ENCODE data around the gene LUM.
"Not testable (repeated sequence)": the region's sequence is repeated elsewhere in the genome, so short reads cannot be mapped to it uniquely, and the experiment has no call there.

The LUM gene

GRCh38 chr12:91109581-91110310 is 1.5 kb downstream of the LUM start:
- no peak for DNase-seq (ENCODE audit: low read depth, low spot score)

DNA sequence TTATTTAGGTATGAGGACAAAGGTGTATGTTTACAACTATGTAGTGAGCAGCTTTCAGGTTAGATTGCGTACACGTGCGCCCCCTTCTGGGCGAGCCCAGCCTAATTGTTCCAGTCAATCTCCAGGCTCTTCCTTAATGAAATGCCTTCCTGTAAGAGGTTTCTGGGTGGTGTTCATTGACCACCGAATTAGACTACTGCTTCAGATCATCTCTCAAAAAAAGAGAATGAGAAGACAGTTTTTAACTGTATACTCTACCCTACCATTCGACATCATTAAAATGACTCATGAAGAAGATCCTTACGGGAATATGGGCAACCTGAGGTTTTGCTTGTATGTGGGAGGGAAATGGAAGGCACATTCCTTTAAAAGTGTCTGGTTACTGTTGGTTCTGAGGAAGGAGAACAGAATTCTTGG is 2.1 kb downstream of the LUM start:
- peak; percentile 92 for DNase-seq (ENCODE audit: low read depth, low spot score)

- no peak for DNase-seq (ENCODE audit: low read depth, low spot score)
Measured at GRCh38 chr12:91108196-91108755, 3.0 kb downstream of the LUM start.

GRCh38 chr12:91106283-91106682 is 5.0 kb downstream of the LUM start:
- DNase-seq (ENCODE audit: low read depth, low spot score), result no peak

DNA sequence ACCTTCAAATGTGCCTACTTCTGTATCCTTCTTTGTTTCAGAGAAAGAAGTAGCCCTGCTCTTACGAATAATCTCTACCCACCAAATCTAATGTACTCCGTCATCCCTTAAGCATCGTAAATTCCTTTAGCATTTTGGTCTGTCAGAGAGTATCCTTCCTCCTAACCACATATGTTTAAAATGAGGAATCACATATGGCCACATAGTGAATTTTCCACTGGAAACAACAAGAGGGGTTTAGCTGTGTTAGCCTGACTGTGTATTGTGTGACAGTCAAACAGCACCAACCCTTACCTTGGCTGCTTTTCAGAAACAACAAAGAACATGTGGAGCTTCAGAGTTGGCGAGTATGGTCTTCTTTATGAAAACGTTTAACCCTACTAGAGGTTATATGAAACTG is 5.5 kb downstream of the LUM start:
- no peak for DNase-seq (ENCODE audit: low read depth, low spot score)

DNA sequence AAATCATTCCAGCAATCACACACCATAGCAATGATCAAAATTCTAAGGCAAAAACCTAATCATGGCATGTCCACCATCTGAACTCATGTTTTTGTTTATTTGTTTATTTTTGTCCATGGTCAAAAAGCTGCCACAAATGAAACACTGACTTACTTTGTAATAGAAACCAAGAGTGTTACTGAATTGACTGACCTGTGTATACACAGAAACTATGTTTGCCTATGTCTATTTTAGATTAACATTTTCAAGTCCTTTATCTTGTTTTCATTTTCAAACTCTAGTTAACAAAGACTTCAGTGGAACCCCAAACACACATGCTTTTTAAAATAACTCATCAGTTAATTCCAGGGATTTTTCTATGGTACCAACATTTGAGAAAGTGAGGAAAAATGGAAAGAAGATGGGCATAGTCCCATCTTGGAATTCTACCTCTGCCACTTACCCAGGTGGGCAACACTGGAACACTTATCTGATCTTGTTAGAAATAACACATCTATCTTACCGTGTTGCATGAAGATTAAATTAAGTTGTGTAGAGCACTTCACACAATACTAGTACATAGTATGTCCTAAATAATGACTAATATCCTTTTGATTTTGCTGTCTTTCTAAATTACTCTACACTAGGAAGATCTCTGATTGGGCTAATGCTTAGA is 6.4 kb downstream of the LUM start:
- no peak for DNase-seq (ENCODE audit: low read depth, low spot score)

DNA sequence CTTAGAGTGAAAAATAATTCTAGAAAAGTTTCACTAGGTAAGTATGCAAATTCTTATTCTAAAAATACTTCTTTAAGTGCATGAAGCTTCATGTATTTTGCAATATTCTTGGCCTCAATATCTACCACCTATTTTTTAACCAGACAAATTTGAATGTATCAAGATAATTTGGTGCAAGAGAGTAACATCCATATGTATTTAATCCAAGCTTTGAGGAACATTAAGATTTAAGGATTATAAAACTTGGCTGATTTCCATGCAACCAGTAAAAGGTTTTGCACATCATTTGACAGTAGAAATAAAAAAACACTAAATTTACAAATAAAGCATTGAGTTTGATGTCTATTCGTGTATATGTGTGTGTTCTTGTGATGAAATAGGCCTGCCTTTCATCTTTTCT is 7.7 kb downstream of the LUM start:
- no peak for DNase-seq (ENCODE audit: low read depth, low spot score)

DNA sequence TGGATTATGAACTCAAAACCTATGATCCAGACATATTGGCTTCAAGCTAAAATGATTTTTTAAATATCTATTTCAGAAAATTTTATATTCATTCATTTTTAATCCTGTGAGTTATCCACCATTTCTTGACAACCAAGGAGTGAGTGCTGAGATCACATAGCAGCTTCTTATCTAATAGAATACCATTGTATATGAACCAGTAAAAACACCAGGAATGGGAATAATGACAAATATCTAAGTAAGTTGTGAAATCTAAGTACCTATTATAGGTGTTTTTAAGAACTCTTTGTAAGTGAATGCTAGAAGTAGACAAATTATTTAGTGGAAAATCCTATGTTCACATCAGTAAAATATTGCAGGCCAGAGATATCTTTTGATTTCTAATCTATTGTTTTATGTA is 8.2 kb downstream of the LUM start:
- DNase-seq (ENCODE audit: low read depth, low spot score), result no peak

DNA sequence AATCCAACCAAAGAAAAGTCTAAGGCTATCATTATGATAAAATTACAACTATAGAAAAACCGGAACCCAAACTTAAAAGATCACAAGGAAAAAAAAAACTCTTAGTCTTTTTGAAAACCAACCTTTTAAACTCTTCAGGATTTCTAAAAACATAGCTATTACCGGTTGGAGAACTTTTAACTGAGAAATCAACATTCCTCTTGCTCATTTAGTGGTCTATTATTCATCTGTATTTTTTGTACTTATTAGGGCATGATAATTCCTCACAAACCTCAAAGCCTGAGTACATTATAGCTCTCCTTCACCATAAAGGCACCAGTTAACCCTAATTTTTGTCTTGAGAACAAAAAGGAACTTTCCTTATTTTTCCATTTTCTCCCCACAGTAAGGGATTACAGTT is 10.4 kb downstream of the LUM start:
- DNase-seq (ENCODE audit: low read depth, low spot score), result no peak

DNA sequence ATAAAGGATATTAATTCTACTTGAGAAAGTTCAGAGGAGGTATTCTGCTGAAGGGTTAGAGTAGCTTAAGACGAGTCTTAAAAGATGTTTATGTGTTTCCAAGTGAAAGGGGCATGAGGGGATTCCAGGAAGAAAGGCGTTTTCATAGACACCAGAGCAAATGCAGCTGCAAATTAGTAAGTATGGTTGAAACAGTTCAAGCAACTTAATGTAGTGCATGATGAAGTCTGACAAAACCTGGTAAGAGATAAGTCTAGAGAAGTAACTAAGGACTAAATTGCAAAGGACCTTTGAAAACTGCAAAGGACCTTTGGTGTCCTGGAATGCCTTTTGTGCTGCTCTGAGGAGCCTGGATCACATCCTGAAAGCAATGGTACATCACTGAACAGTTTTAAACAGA is 11.5 kb downstream of the LUM start:
- no peak for DNase-seq (ENCODE audit: low read depth, low spot score)

- DNase-seq (ENCODE audit: low read depth, low spot score), result no peak
Measured at GRCh38 chr12:91099341-91099740, 12.0 kb downstream of the LUM start.

GRCh38 chr12:91098941-91099340 is 12.4 kb downstream of the LUM start:
- DNase-seq (ENCODE audit: low read depth, low spot score), result peak; percentile 29

DNA sequence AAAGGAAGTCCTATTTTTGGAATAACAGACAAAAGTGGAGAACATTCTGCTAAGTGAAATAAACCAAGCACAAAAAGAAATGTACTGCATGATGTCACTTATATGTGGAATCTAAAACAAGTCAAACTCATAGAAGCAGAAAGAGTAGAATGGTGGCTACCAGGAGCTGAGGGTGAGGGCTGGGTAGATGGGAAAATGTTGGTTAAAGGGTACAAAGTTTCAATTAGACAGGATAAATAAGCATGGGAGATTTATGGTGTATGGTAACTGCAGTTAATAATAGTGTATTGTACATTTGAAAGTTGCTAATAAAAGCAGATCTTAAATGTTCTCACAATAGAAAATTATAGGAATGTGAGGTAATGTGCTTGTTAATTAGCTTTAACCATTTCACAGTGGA is 12.8 kb downstream of the LUM start:
- no peak for DNase-seq (ENCODE audit: low read depth, low spot score)

DNA sequence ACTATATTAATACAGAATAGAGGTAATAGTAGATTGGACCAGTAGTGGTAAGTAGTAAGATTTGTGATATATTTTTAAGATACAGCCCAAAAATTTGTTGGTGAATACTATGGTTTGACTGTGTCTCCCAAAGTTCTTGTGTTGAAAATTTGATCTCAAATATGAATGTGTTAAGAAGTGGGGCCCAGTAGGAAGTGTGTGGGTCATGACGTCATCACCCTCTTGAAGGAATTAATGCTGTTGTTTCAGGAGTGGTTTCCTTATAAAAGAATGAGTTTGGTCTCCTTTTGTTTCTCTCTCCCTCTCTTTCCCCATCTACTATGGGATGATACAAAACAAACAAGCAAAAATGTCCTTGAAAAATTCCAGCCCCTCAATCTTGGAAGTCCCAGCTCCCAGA is 16.3 kb downstream of the LUM start:
- DNase-seq (ENCODE audit: low read depth, low spot score), result no peak

- no peak for DNase-seq (ENCODE audit: low read depth, low spot score)
Measured at GRCh38 chr12:91094032-91094662, 17.1 kb downstream of the LUM start.

GRCh38 chr12:91093341-91093740 is 18.0 kb downstream of the LUM start:
- no peak for DNase-seq (ENCODE audit: low read depth, low spot score)

- peak; percentile 8 for DNase-seq (ENCODE audit: low read depth, low spot score)
Measured at GRCh38 chr12:91091916-91092715, 19.2 kb downstream of the LUM start.

DNA sequence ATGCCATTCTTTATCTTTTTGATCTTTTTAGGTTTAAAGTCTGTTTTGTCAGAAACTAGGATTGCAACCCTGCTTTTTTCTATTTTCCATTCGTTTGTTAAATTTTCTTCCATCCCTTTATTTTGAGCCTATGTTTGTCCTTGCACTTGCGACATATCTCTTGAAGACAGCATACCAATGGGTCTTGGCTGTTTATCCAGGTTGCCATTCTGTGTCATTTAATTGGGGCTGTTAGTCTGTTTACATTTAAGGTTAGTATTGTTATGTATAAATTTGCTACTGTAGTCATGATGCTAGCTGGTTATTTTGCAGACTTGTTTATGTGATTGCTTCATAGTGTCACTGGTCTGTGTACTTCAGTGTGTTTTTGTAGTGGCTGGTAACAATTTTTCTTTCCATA is 21.3 kb downstream of the LUM start:
- DNase-seq (ENCODE audit: low read depth, low spot score), result not testable (repeated sequence)

GRCh38 chr12:91080041-91080440 is 31.3 kb downstream of the LUM start:
- no peak for DNase-seq (ENCODE audit: low read depth, low spot score)

DNA sequence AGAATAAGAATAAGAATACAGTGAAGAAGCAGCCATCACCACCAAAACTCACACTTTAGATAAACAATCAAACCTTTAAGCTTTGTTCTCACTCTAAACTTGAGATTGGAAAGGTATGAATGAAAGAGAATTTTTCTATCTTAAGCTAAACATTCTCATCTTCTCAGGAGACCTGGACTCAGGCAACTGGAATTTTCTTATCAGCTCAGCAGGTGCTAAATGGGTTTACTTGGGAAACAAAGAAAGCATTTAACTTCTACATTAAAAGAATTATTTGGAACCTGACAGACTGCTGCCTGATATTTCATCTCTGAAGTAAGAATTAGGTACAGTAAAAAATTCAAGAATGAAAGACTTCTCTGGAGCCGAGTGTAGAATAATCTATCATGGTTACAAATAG is 32.8 kb downstream of the LUM start:
- no peak for DNase-seq (ENCODE audit: low read depth, low spot score)

- DNase-seq (ENCODE audit: low read depth, low spot score), result no peak
Measured at GRCh38 chr12:91077228-91077954, 33.9 kb downstream of the LUM start.

All from ELF-1 (cell line).